Endodermal cell (in vitro differentiated cells): ENCODE data around the gene GALNT18. TPM values are rescaled to one million over a fixed set of nuclear protein-coding genes. Genes with fewer than 3 reads are reported as not detected.

Source experiments
- DNase-seq: peaks from one replicate; pipeline ENCODE4 v3.0.0-alpha.2; 2017
- H3K27ac ChIP-seq: 2 replicates; pipeline ENCODE4 v1.5.1; 2013; ENCODE audit warnings: mild to moderate bottlenecking, low read depth, low read length, moderate library complexity
- H3K27me3 ChIP-seq: 2 replicates; pipeline ENCODE4 v1.6.1; 2013; ENCODE audit warnings: mild to moderate bottlenecking, low read length, moderate library complexity; ENCODE audit not compliant: insufficient read depth, control insufficient read depth, poor library complexity, severe bottlenecking
- H3K36me3 ChIP-seq: 2 replicates; pipeline ENCODE4 v1.7.0; 2013; ENCODE audit warnings: mild to moderate bottlenecking, low read length, moderate library complexity; ENCODE audit not compliant: control insufficient read depth, insufficient read depth
- H3K4me1 ChIP-seq: one replicate; pipeline ENCODE4 v1.7.0; 2013; ENCODE audit warnings: low read length; ENCODE audit not compliant: control insufficient read depth, insufficient read depth
- H3K4me3 ChIP-seq: 2 replicates; pipeline ENCODE4 v1.5.1; 2013; ENCODE audit warnings: mild to moderate bottlenecking, low read length, moderate library complexity
- H3K9ac ChIP-seq: 2 replicates; pipeline ENCODE4 v1.6.1; 2013; ENCODE audit warnings: mild to moderate bottlenecking, low read length, moderate library complexity; ENCODE audit not compliant: poor library complexity, severe bottlenecking; ENCODE audit errors: extremely low read depth
- H3K9me3 ChIP-seq: 2 replicates; pipeline ENCODE4 v1.6.1; 2013; ENCODE audit warnings: mild to moderate bottlenecking, low read length, moderate library complexity; ENCODE audit not compliant: control insufficient read depth
- H3K27ac Mint-ChIP-seq: 2 replicates; pipeline ENCODE4 v1.8.0; 2020; ENCODE audit warnings: mixed read lengths
- H3K27me3 Mint-ChIP-seq: 2 replicates; pipeline ENCODE4 v1.8.0; 2021; ENCODE audit warnings: mild to moderate bottlenecking, mixed read lengths; ENCODE audit not compliant: insufficient read depth
- H3K36me3 Mint-ChIP-seq: 2 replicates; pipeline ENCODE4 v1.8.0; 2020; ENCODE audit warnings: low read depth, mixed read lengths
- H3K4me1 Mint-ChIP-seq: 2 replicates; pipeline ENCODE4 v1.8.0; 2020; ENCODE audit warnings: mixed read lengths
- H3K4me3 Mint-ChIP-seq: 2 replicates; pipeline ENCODE4 v1.8.0; 2020; ENCODE audit warnings: mild to moderate bottlenecking, moderate library complexity, mixed read lengths
- H3K9me3 Mint-ChIP-seq: 2 replicates; pipeline ENCODE4 v1.8.0; 2020; ENCODE audit warnings: mild to moderate bottlenecking, mixed read lengths
- CTCF ChIP-seq: fragments of 200-600 bp; sonication (generic); conservative IDR thresholded peaks from 2 replicates; pipeline ENCODE4 v1.5.0; 2021; ENCODE audit warnings: antibody characterized with exemption, mild to moderate bottlenecking
- WGBS, 2 experiments: methylation state at CpG; one replicate each; pipeline versions ENCODE4 v1.1.5 to v1.1.7; 2013; ENCODE audit warnings: missing lambda C conversion rate in 2 of 2, mixed read lengths in 1 of 2; ENCODE audit not compliant: insufficient coverage in 1 of 2, insufficient read length in 1 of 2; 5-methylcytosine and 5-hydroxymethylcytosine counted together
- total RNA-seq, 2 donors: library from RNA; stranded (reverse); fragmentation: NEBNext Ultra II Directional in 1 of 2; extraction: Animal tissue kit (Norgen Biotek cat#: 25700) in 1 of 2; gene quantifications; 2 replicates in 1 of 2; 3 replicates in 1 of 2; pipeline ENCODE4 v1.2.1, GENCODE V29; 2021

Gene GALNT18
- total RNA-seq, 2 donors from 2014 or later = 5.1 to 9.9 TPM

- Histone ChIP-seq H3K9me3 (no peaks in the 10 kb centered on the region), H3K9ac (no peak overlapping the region), H3K36me3 (no peaks in the 10 kb centered on the region), H3K4me3 (no peak overlapping the region), H3K27ac (no peak overlapping the region), H3K4me1 (no peaks in the 10 kb centered on the region), H3K27me3 (no peaks in the 10 kb centered on the region)
- 96 to 100% methylated on average over 3 of the region's 3 CpGs for WGBS, 2 experiments
- Mint-ChIP-seq H3K4me3 (no peak overlapping the region), H3K27me3 (no peaks in the 10 kb centered on the region), H3K27ac (no peak overlapping the region), H3K4me1 (no peaks in the 10 kb centered on the region), H3K9me3 (no peaks in the 10 kb centered on the region), H3K36me3 (no peaks in the 10 kb centered on the region)
- no peak for TF ChIP-seq CTCF
- DNase-seq = no peak
These were observed 108.4 kb downstream of the GALNT18 start for GRCh38 chr11:11513422-11513821.

DNA sequence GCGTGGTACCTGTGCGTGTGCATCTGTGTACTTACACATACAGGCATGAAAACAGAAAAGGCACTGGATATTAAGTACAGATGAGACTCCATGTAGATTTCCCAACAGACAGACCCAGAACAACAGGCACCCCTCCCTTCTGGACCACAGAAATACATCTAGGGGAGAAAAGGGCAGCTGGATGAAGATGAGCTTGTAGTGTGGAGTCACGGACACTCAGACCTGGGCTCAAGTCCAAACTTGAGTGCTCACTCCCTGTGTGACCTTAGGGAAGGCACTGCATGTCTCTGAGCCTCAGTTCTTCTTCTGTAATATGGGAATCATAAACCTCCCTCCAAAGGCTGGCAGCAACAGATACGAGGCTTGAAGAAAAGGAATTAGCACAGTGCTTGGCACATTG is 108.9 kb downstream of the GALNT18 start:
- Mint-ChIP-seq H3K4me3 (no peak overlapping the region), H3K36me3 (no peaks in the 10 kb centered on the region), H3K4me1 (no peaks in the 10 kb centered on the region), H3K9me3 (no peaks in the 10 kb centered on the region), H3K27me3 (no peaks in the 10 kb centered on the region), H3K27ac (no peak overlapping the region)
- no peaks in the 10 kb centered on the region for H3K36me3 ChIP-seq
- no peak for TF ChIP-seq CTCF
- H3K27ac ChIP-seq = no peak overlapping the region
- WGBS, 2 experiments = 90 to 100% methylated on average over 2 to 4 of the region's 4 CpGs
- no peaks in the 10 kb centered on the region for H3K27me3 ChIP-seq
- no peaks in the 10 kb centered on the region for H3K4me1 ChIP-seq
- DNase-seq = no peak
- H3K9me3 ChIP-seq = no peaks in the 10 kb centered on the region
- no peak overlapping the region for H3K4me3 ChIP-seq
- H3K9ac ChIP-seq = no peak overlapping the region

DNA sequence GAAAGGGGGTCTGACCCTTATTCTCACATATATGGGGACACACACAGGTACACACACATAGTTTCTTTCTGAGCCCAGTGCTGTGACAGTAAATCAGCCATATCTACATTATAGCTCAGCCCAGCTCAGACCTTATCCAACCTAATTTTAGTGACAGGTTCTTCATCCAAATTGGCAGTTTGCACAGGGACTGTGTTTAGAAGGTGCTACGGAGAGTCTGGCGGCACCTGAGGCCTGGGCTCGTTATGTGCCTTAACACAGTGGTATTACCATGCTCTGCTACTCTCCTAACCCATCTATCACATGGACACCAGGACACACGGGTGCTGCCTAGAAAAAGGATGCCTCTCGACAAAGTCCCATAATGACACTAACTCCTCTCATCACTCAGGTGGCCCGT is 109.3 kb downstream of the GALNT18 start:
- DNase-seq = no peak
- H3K27me3 Mint-ChIP-seq = peaks cover 1% of the 10 kb centered on the region
- Histone ChIP-seq H3K4me1 (no peaks in the 10 kb centered on the region), H3K9me3 (no peaks in the 10 kb centered on the region), H3K27ac (no peak overlapping the region), H3K4me3 (no peak overlapping the region), H3K9ac (no peak overlapping the region), H3K36me3 (no peaks in the 10 kb centered on the region), H3K27me3 (no peaks in the 10 kb centered on the region)
- TF ChIP-seq CTCF = no peak
- H3K9me3 Mint-ChIP-seq = no peaks in the 10 kb centered on the region
- WGBS, 2 experiments = 95 to 100% methylated on average over 1 to 6 of the region's 6 CpGs
- H3K4me1 Mint-ChIP-seq = no peaks in the 10 kb centered on the region
- H3K27ac Mint-ChIP-seq = no peak overlapping the region
- H3K36me3 Mint-ChIP-seq = no peaks in the 10 kb centered on the region
- H3K4me3 Mint-ChIP-seq = no peak overlapping the region
